Stimulated activated CD4-positive, alpha-beta T cell treated with anti-CD3 and anti-CD28 coated beads, Interleukin-4, amount 100 ng/mL, for 1 hour (primary cell): ENCODE data around the gene PSG3.
"Not testable (repeated sequence)": the region's sequence is repeated elsewhere in the genome, so short reads cannot be mapped to it uniquely, and the experiment has no call there.

ENCODE experiments used
- DNase-seq: peaks from one replicate; pipeline ENCODE4 v3.0.0-alpha.2; 2020

Gene PSG3

DNA sequence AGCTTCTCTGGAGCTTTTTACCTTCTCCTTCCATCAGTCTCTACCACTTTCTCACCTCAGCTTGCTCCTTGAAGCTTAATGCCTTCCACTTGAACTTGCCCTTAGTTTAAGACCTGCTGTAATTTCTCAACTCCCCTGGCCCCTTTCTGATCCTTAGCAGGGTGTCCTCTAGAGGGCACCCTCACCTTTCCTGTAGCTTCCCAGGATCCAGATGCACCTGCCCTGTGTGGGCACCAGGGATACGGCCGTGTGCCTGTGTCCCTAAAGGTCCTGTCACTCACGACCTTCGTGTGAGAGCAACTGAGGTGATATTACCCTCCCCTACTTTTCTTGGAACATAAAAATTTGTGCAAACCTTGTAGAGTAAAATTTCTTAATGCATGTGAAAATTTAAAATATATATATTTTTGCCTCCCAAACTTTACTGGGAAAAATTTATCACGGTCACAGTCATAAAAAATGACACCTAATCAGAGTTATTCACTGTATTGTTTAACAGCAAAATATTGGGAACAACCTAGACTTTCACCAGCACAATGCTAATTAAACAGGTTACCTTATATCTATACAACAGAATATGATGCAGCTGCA lies 46.4 kb downstream of the PSG3 start:
- DNase-seq = no peak

- DNase-seq = no peak
Observed at GRCh38 chr19:42683917-42684513, 56.3 kb downstream of the PSG3 start.

DNA sequence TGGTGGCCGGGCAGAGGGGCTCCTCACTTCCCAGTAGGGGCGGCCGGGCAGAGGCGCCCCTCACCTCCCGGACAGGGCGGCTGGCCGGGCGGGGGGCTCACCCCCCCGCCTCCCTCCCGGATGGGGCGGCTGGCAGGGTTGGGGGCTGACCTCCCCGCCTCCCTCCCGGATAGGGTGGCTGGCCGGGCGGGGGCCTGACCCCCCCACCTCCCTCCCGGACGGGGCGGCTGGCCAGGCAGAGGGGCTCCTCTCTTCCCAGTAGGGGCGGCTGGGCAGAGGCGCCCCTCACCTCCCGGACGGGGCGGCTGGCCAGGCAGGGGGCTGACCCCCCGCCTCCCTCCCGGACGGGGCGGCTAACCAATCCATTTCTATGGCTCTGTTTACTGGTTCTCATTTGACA lies 64.0 kb downstream of the PSG3 start:
- DNase-seq = not testable (repeated sequence)

DNA sequence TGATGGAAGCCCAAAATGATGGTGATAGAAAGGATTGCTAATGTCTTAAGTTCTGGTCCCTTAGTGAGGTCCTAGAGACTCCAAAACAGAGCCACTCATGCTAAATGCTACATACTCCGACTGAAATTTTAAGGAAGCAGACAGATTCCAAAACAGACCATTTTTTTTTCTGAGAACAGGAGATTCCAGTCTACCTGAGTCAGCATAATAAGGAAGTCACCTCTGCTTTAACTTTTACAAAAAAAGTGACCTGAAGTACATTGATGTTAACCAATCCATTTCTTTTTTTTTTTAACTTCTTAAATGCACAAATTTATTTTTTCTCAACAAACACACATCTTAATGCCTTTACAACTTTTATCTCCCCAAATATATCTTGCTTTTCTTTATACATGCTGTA lies 65.7 kb downstream of the PSG3 start:
- DNase-seq = not testable (repeated sequence)
